MM.1S (cell line): ENCODE measurements around the gene SLC26A8.

Experiments
- DNase-seq: peaks from one replicate; pipeline ENCODE4 v3.0.0-alpha.2; 2015
- H2AFZ ChIP-seq: fragments of 300-600 bp; sonication (generic); 2 replicates; pipeline ENCODE4 v1.6.0; 2016; ENCODE audit warnings: antibody characterized with exemption, low read length
- H3F3A ChIP-seq: fragments of 300-600 bp; sonication (generic); 2 replicates; pipeline ENCODE4 v1.6.1; 2016; ENCODE audit warnings: mild to moderate bottlenecking, antibody characterized with exemption, low read length, moderate library complexity, mixed read lengths; ENCODE audit not compliant: insufficient read depth
- H3K27ac ChIP-seq: fragments of 300-600 bp; sonication (generic); 2 replicates; pipeline ENCODE4 v1.5.1; 2016; ENCODE audit warnings: mild to moderate bottlenecking, low read length
- H3K27me3 ChIP-seq: fragments of 300-600 bp; sonication (generic); replicated peaks from 2 replicates; pipeline ENCODE4 v1.6.0; 2016; ENCODE audit warnings: low read length; ENCODE audit not compliant: insufficient read depth
- H3K36me3 ChIP-seq: fragments of 300-600 bp; sonication (generic); replicated peaks from 2 replicates; pipeline ENCODE4 v1.6.1; 2016; ENCODE audit warnings: mild to moderate bottlenecking, low read length, mixed read lengths; ENCODE audit not compliant: insufficient read depth
- H3K4me1 ChIP-seq: fragments of 300-600 bp; sonication (generic); 2 replicates; pipeline ENCODE4 v1.6.1; 2016; ENCODE audit warnings: low read length, mixed read lengths
- H3K4me2 ChIP-seq: fragments of 300-600 bp; sonication (generic); 2 replicates; pipeline ENCODE4 v1.6.0; 2016; ENCODE audit warnings: low read depth, low read length
- H3K4me3 ChIP-seq: fragments of 300-600 bp; sonication (generic); 2 replicates; pipeline ENCODE4 v1.5.1; 2016; ENCODE audit warnings: low read length, mixed read lengths
- H3K79me2 ChIP-seq: fragments of 300-600 bp; sonication (generic); 2 replicates; pipeline ENCODE4 v1.6.1; 2016; ENCODE audit warnings: mixed run types, low read length, mixed read lengths
- H3K9ac ChIP-seq: fragments of 300-600 bp; sonication (generic); 2 replicates; pipeline ENCODE4 v1.6.1; 2016; ENCODE audit warnings: low read length, mixed read lengths
- H3K9me2 ChIP-seq: fragments of 300-600 bp; sonication (generic); replicated peaks from 2 replicates; pipeline ENCODE4 v1.6.1; 2016; ENCODE audit warnings: mild to moderate bottlenecking, low read length, mixed read lengths; ENCODE audit not compliant: insufficient read depth
- H3K9me3 ChIP-seq: fragments of 300-600 bp; sonication (generic); replicated peaks from 2 replicates; pipeline ENCODE4 v1.6.1; 2016; ENCODE audit warnings: mild to moderate bottlenecking, low read length, mixed read lengths; ENCODE audit not compliant: insufficient read depth
- H4K20me1 ChIP-seq: fragments of 300-600 bp; sonication (generic); 2 replicates; pipeline ENCODE4 v1.6.1; 2016; ENCODE audit warnings: mild to moderate bottlenecking, low read length, moderate library complexity, mixed read lengths; ENCODE audit not compliant: insufficient read depth
- EZH2 ChIP-seq: fragments of 300-600 bp; sonication (generic); optimal IDR thresholded peaks from 2 replicates; pipeline ENCODE3; 2017; ENCODE audit warnings: low read depth, mild to moderate bottlenecking, antibody characterized with exemption, low read length, mixed read lengths
- EZH2phosphoT487 ChIP-seq: fragments of 300-600 bp; sonication (generic); IDR thresholded peaks from 2 replicates; pipeline ENCODE4 v1.6.1; 2018; ENCODE audit warnings: antibody characterized with exemption, low read length
- TF ChIP-seq, protein P1 (sequence below): fragments of 300-600 bp; sonication (generic); IDR thresholded peaks from 2 replicates; pipeline ENCODE4 v1.5.1; 2016; ENCODE audit warnings: antibody characterized with exemption, low read length, mixed read lengths

Gene SLC26A8

DNA sequence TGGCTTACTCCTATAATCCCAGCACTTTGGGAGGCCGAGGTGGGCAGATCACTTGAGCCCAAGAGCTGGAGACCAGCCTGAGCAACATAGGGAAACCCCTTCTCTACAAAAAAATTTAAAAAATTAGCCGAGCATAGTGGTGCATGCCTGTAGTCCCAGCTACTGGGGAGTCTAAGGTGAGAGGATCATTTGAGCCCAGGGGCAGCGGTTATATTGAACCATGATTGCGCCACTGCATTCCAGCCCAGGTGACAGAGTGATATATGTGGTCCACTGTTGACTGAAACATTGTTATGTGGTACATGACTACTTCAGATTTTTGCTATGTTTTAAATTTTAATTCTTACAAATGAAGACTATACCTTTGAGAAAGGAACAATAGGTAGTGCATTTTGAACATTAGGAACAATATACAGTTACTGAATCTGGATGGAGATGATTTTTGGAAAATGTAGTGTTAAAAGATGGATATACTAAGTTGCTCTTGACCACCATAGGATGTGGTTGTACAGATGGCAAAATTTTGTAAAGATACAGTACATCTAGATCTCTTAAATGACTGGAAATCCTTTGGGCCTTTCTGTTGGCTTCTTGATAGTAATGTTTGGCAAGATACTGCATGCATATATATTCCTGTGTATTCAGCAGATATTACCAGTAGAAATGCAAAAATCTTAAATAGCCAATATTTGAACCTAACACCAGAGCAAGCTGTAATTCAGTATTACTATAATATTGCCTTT, 39.0 kb upstream of the SLC26A8 start:
- H3K36me3 ChIP-seq = no peaks in the 10 kb centered on the region; the same call in 1 of the 2 replicates
- no peaks in the 10 kb centered on the region for H3K27me3 ChIP-seq
- no peak overlapping the region for H3K4me3 ChIP-seq
- TF ChIP-seq, protein P1, sequence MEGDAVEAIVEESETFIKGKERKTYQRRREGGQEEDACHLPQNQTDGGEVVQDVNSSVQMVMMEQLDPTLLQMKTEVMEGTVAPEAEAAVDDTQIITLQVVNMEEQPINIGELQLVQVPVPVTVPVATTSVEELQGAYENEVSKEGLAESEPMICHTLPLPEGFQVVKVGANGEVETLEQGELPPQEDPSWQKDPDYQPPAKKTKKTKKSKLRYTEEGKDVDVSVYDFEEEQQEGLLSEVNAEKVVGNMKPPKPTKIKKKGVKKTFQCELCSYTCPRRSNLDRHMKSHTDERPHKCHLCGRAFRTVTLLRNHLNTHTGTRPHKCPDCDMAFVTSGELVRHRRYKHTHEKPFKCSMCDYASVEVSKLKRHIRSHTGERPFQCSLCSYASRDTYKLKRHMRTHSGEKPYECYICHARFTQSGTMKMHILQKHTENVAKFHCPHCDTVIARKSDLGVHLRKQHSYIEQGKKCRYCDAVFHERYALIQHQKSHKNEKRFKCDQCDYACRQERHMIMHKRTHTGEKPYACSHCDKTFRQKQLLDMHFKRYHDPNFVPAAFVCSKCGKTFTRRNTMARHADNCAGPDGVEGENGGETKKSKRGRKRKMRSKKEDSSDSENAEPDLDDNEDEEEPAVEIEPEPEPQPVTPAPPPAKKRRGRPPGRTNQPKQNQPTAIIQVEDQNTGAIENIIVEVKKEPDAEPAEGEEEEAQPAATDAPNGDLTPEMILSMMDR = no peak
- TF ChIP-seq EZH2 (no peak), EZH2phosphoT487 (no peak)
- peaks cover 82% of the 10 kb centered on the region for H3K79me2 ChIP-seq
- no peak overlapping the region for H3K9ac ChIP-seq
- no peaks in the 10 kb centered on the region for H3K4me1 ChIP-seq
- H3F3A ChIP-seq = no peaks in the 10 kb centered on the region
- H3K9me3 ChIP-seq = no peaks in the 10 kb centered on the region
- no peaks in the 10 kb centered on the region for H3K9me2 ChIP-seq
- DNase-seq = no peak
- no peak overlapping the region for H3K4me2 ChIP-seq
- H4K20me1 ChIP-seq = peaks cover 6% of the 10 kb centered on the region; the same call in 1 of the 2 replicates
- H2AFZ ChIP-seq = no peak overlapping the region
- no peak overlapping the region for H3K27ac ChIP-seq

DNA sequence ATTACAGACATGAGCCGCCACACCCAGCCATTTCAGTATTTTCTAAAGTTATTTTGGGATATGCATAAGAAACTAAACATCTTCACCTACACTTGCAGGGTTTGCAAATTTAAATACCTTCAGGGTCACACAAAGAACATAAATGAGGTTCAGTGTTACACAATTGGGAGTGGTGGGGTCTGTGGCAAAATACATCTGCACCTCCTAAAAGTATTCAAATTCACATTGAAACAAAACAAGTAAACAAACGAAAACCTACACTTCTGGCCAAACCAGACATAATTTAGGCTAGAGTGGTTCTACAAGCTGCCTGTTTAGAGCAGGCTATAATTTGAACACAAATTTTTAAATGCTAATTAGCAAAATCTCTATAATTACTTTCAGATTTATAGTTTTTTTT, 37.8 kb upstream of the SLC26A8 start:
- no peaks in the 10 kb centered on the region for H3K4me1 ChIP-seq
- peaks cover 82% of the 10 kb centered on the region for H3K79me2 ChIP-seq
- H3K27ac ChIP-seq = no peak overlapping the region
- no peaks in the 10 kb centered on the region for H3K9me3 ChIP-seq
- no peak overlapping the region for H3K4me3 ChIP-seq
- H3K4me2 ChIP-seq = no peak overlapping the region
- H3F3A ChIP-seq = no peaks in the 10 kb centered on the region
- H3K27me3 ChIP-seq = no peaks in the 10 kb centered on the region
- H3K36me3 ChIP-seq = no peaks in the 10 kb centered on the region; the same call in 1 of the 2 replicates
- H2AFZ ChIP-seq = no peak overlapping the region
- TF ChIP-seq, protein P1 = no peak
- TF ChIP-seq EZH2phosphoT487 (no peak), EZH2 (no peak)
- no peaks in the 10 kb centered on the region for H3K9me2 ChIP-seq
- H4K20me1 ChIP-seq = 0 out of 2 replicates have a peak, but pooled peaks cover under 1% of the 10 kb centered on the region
- no peak for DNase-seq
- no peak overlapping the region for H3K9ac ChIP-seq

DNA sequence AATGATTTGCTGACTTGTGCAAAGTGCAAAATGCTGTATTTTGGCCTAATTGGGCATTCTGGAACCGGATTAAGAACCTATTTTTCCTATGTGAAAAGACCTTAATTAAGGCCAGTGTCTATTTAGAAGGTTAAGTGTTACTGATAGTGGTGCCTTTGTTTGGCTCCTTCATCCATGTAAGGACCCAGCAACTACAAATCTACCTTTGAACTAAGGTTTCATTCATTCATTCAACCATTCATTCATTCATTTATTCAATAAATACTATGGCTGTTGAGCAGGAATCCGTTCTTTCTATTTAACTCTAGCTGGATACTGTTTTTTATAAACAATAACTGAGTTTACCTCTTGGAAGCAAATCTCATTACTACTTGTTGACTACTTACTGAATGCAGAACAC, 36.8 kb upstream of the SLC26A8 start:
- Histone ChIP-seq H3K4me1 (no peaks in the 10 kb centered on the region), H3K36me3 (no peaks in the 10 kb centered on the region; the same call in 1 of the 2 replicates), H4K20me1 (no peaks in the 10 kb centered on the region), H3K9me3 (no peaks in the 10 kb centered on the region), H3K4me2 (no peak overlapping the region), H3K79me2 (peaks cover 83% of the 10 kb centered on the region), H3K27ac (no peak overlapping the region), H3F3A (no peaks in the 10 kb centered on the region), H2AFZ (no peak overlapping the region), H3K4me3 (no peak overlapping the region), H3K9ac (no peak overlapping the region), H3K27me3 (no peaks in the 10 kb centered on the region), H3K9me2 (no peaks in the 10 kb centered on the region)
- TF ChIP-seq EZH2phosphoT487 = no peak
- no peak for TF ChIP-seq EZH2
- TF ChIP-seq, protein P1 = no peak
- DNase-seq = no peak
